Thoracic aorta endothelial cell (primary cell): Measurements from ENCODE around the gene TWNK. TPM values are rescaled to one million over a fixed set of nuclear protein-coding genes. Genes with fewer than 3 reads are reported as not detected.

Experiments
- small RNA-seq: library from RNA; depleted of rRNA; stranded (forward); fragments of <200 nt; gene quantifications from one replicate; pipeline ENCODE3, GENCODE V24; 2012
- total RNA-seq: library from RNA; depleted of rRNA; stranded (reverse); fragments of >200 nt; gene quantifications from 2 replicates; pipeline ENCODE4 v1.2.3, GENCODE V29; 2012

TWNK gene
- total RNA-seq, result 7.6 and 9.2 TPM in 2 replicates

GRCh38 chr10:100986952-100987684 lies at the start of gene TWNK, which contains the start of gene MRPL43:
TSS of gene TWNK (plus strand) at chr10:100987543. CDS start at chr10:100988211, 668 bp downstream.
TSS of gene MRPL43 (minus strand) at chr10:100987497. CDS start at chr10:100987443, 54 bp downstream.

GRCh38 chr10:100969187-100970075 lies 17.9 kb upstream of the TWNK start, which contains the start of gene SEMA4G:
TSS of gene SEMA4G (plus strand) at chr10:100969504. CDS start at chr10:100972913, 3,409 bp downstream.

GRCh38 chr10:100999742-101000126 lies 12.4 kb downstream of the TWNK start, which contains the start of gene LZTS2:
TSS of gene LZTS2 (plus strand) at chr10:100999808. CDS start at chr10:101002539, 2,731 bp downstream.

GRCh38 chr10:101031128-101031795 lies 43.9 kb downstream of the TWNK start, which contains the start of the genes PDZD7 and SFXN3:
TSS of gene PDZD7 (minus strand) at chr10:101031129. CDS start at chr10:101030219, 910 bp downstream.
TSS of gene SFXN3 (plus strand) at chr10:101031234. CDS start at chr10:101034695, 3,461 bp downstream.

Small RNA genes lying within 50 kb of the gene (small RNA-seq; reads per million reads assigned to genes)
- gene MIR608, result not detected

Other genes starting within 250 kb of the TWNK start
- not detected in 2 replicates for gene PAX2, start 242.0 kb upstream of the TWNK start, total RNA-seq
- gene SLF2, start 74.6 kb upstream of the TWNK start, total RNA-seq, result 39.2 and 41.2 TPM in 2 replicates
- 1.5 and 1.6 TPM in 2 replicates for gene SEMA4G, start 18.0 kb upstream of the TWNK start, total RNA-seq
- 45.1 and 48.6 TPM in 2 replicates for gene MRPL43, start within 50 bp of the TWNK start, total RNA-seq
- 38.6 and 52.3 TPM in 2 replicates for gene LZTS2, start 12.3 kb downstream of the TWNK start, total RNA-seq
- 0.50 and 0.53 TPM in 2 replicates for gene PDZD7, start 43.6 kb downstream of the TWNK start, total RNA-seq
- gene SFXN3, start 43.7 kb downstream of the TWNK start, total RNA-seq, result 73.4 and 84.9 TPM in 2 replicates
- gene KAZALD1, start 74.4 kb downstream of the TWNK start, total RNA-seq, result 2.4 and 2.9 TPM in 2 replicates
- 0.40 TPM in 1 of 2 replicates, not detected in the other for gene TLX1, start 143.8 kb downstream of the TWNK start, total RNA-seq
- not detected in 2 replicates for gene LBX1, start 241.9 kb downstream of the TWNK start, total RNA-seq